Measurements from ENCODE around the gene CCDC85B. TPM values are rescaled to one million over a fixed set of nuclear protein-coding genes. Genes with fewer than 3 reads are reported as not detected.
"Not testable (repeated sequence)": the region's sequence is repeated elsewhere in the genome, so short reads cannot be mapped to it uniquely, and the experiment has no call there.

Gene CCDC85B
- total RNA-seq (6.9 TPM), polyA plus RNA-seq (84.1 TPM)

DNA sequence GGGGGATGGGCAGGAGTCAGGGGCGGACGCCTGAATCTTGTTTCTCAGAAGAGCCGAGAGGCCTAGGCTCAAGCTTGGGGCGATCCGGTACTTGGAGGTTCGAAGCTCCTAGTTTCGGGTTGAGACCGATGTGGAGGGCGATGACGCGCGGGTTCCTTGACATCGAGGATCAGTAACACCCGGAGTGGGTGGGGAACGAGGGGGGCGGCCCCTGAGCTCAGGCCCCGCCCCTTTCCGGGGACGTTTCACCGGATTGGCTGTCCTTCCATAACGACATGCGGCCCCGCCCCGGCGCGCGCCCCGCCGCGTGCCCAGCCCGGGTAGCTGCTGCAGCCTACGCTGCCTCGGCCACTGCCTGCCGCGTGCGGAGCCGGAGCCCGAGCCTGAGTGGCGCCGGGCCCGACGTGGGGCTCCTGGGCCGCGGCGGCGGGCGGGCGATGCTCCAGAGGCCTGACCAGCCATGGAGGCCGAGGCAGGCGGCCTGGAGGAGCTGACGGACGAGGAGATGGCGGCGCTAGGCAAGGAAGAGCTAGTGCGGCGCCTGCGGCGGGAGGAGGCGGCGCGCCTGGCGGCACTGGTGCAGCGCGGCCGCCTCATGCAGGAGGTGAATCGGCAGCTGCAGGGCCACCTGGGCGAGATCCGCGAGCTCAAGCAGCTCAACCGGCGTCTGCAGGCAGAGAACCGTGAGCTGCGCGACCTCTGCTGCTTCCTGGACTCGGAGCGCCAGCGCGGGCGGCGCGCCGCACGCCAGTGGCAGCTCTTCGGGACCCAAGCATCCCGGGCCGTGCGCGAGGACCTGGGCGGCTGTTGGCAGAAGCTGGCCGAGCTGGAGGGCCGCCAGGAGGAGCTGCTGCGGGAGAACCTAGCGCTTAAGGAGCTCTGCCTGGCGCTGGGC is at the start of gene CCDC85B:
Gene CCDC85B, plus strand, starts transcription at position 350 of the 895 bp plus-strand sequence. Its CDS starts 111 bp downstream, at position 461.
- Histone ChIP-seq H3K4me1 (ENCODE audit: insufficient read depth) (no peaks in the 10 kb centered on the region), H3K27ac (ENCODE audit: low read depth) (peak within 1 kb of the TSS; percentile 90), H3K36me3 (ENCODE audit: insufficient read depth) (no peaks in the 10 kb centered on the region), H3K4me3 (ENCODE audit: low read depth, low read length) (peak within 1 kb of the TSS; percentile 61)
- under 1% methylated on average over 94 of the region's 94 CpGs for WGBS
- DNase-seq (ENCODE audit: extremely low spot score) = peak; percentile 91

DNA sequence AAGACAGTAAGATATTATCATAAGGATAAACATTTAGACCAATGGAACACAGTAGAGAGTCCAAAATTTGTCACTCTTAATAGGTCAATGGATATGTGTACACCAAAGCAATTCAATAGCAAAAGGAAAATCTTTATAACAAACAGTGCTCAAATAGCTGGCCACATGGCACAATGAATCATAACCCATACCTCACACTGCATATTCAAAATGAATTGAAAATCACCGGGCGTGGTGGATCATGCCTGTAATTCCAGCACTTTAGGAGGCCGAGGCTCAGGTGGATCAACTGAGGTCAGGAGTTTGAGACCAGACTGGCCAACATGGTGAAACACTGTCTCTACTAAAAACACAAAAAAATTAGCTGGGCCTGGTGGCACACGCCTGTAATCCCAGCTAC is 48.3 kb upstream of the CCDC85B start:
- DNase-seq (ENCODE audit: extremely low spot score) = no peak
- Histone ChIP-seq H3K27ac (ENCODE audit: low read depth) (no peak overlapping the region), H3K36me3 (ENCODE audit: insufficient read depth) (no peaks in the 10 kb centered on the region), H3K4me1 (ENCODE audit: insufficient read depth) (no peaks in the 10 kb centered on the region), H3K4me3 (ENCODE audit: low read depth, low read length) (no peak overlapping the region)
- WGBS = 96% methylated on average over 4 of the region's 4 CpGs

DNA sequence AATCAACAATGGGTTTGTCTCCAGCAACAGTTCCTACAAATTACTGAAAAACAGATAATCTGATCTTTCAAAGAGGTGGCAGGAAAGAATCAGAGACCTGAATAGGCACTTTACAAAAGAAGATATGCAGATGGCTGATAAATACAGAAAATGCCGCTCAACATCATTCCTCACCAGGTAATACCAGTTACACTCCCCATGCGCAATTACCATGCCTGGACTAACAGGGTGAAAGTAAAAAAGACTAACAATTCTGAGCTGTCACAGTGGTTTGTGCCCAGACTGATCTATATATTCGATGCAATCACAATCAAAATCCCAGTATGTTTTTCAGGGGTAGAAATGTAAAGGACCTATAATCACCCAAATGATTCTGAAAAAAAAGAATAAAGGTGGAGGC is 46.7 kb upstream of the CCDC85B start:
- Histone ChIP-seq H3K4me3 (ENCODE audit: low read depth, low read length) (no peak overlapping the region), H3K36me3 (ENCODE audit: insufficient read depth) (no peaks in the 10 kb centered on the region), H3K27ac (ENCODE audit: low read depth) (no peak overlapping the region), H3K4me1 (ENCODE audit: insufficient read depth) (no peaks in the 10 kb centered on the region)
- DNase-seq (ENCODE audit: extremely low spot score) = no peak
- 90% methylated on average over 3 of the region's 3 CpGs for WGBS

DNA sequence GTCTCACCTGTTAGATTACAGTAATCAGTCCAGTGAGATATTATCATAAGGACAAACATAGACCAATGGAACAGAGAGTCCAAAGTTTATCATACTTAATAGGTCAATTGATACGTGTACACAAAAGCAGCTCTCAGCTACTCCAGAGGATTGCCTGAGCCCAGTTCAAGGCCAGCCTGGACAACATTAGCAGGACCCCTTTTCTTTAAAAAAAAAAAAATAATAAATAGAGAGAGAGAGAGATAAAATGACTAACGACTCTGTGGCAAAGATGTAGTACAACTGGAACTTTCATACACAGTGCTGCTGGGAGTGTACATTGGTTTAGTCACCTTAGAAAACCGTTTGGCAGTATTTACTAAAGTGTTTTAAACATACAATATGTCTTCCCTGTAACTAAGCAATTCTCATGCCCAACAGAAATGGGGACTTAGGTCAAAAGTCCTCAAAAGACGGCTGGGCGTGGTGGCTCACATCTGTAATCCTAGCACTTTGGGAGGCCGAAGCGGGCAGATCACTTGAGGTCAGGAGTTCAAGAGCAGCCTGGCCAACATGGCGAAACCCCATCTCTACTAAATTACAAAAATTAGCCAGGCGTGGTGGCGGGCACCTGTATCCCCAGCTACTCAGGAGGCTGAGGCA is 46.1 kb upstream of the CCDC85B start:
- Histone ChIP-seq H3K4me3 (ENCODE audit: low read depth, low read length) (no peak overlapping the region), H3K4me1 (ENCODE audit: insufficient read depth) (no peaks in the 10 kb centered on the region), H3K27ac (ENCODE audit: low read depth) (no peak overlapping the region), H3K36me3 (ENCODE audit: insufficient read depth) (no peaks in the 10 kb centered on the region)
- WGBS = 82% methylated on average over 10 of the region's 10 CpGs
- no peak for DNase-seq (ENCODE audit: extremely low spot score)

DNA sequence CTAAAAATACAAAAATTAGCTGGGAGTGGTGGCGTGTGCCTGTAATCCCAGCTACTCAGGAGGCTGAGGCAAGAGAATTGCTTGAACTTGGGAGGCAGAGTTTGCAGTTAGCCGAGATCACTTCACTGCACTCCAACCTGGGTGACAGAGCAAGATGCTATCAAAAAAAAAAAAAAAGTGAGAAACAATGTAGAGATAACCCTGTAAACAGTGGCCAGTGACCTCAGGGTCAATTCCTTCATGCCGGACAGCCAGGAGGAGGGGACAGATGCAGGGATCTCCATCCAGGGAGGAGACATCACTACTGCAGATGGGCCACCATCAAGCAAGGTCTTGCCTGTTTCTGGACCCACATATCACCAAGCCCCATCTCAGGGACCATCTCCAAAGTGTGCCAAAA is 42.7 kb upstream of the CCDC85B start:
- WGBS = 82% methylated on average over 3 of the region's 3 CpGs
- Histone ChIP-seq H3K36me3 (ENCODE audit: insufficient read depth) (peaks cover 3% of the 10 kb centered on the region), H3K27ac (ENCODE audit: low read depth) (no peak overlapping the region), H3K4me3 (ENCODE audit: low read depth, low read length) (no peak overlapping the region), H3K4me1 (ENCODE audit: insufficient read depth) (no peaks in the 10 kb centered on the region)
- DNase-seq (ENCODE audit: extremely low spot score) = no peak

DNA sequence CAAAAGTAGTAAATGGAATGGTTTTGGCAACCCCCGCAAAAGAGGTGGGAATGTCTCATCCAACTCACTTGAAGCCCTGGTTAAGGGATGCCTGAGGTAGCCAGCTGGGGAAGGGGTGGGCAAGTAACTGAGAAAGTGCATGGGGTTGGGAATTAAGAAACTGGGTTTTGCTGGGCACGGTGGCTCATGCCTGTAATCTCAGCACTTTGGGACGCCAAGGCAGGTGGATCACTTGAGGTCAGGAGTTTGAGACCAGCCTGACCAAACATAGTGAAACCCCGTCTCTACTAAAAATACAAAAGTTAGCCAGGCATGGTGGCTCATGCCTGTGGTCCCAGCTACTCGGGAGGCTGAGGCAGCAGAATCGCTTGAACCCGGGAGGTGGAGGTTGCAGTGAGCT is 41.8 kb upstream of the CCDC85B start:
- DNase-seq (ENCODE audit: extremely low spot score) = not testable (repeated sequence)
- WGBS = 63% methylated on average over 7 of the region's 7 CpGs

DNA sequence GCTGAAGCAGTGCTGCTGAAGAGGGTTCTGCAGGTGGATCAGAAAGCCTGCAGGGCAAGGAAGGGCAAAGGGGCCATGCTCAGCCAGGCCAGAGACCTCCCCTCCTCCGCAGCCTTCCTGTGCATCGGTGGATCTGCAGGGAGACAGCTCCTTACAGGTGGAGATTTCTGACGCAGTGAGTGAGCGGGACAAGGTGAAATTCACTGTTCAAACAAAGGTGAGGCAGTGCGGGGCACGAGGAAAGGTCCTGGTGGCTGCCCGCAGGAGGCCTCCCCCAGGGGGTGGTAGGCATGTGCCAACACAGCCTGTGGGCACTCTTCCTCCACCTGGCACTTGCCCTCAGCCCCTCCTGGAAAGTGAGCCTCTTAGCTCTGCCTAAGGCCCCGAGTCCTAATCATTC is 41.1 kb upstream of the CCDC85B start:
- peaks cover 5% of the 10 kb centered on the region for H3K36me3 ChIP-seq (ENCODE audit: insufficient read depth)
- WGBS = 71% methylated on average over 8 of the region's 8 CpGs
- H3K4me3 ChIP-seq (ENCODE audit: low read depth, low read length) = no peak overlapping the region
- no peaks in the 10 kb centered on the region for H3K4me1 ChIP-seq (ENCODE audit: insufficient read depth)
- DNase-seq (ENCODE audit: extremely low spot score) = no peak
- no peak overlapping the region for H3K27ac ChIP-seq (ENCODE audit: low read depth)

More for the DNA sequence above, 41.8 kb upstream of the CCDC85B start:
- H3K36me3 ChIP-seq (ENCODE audit: insufficient read depth); H3K4me1 ChIP-seq (ENCODE audit: insufficient read depth); H3K4me3 ChIP-seq (ENCODE audit: low read depth, low read length); H3K27ac ChIP-seq (ENCODE audit: low read depth): not testable (repeated sequence)

DNA sequence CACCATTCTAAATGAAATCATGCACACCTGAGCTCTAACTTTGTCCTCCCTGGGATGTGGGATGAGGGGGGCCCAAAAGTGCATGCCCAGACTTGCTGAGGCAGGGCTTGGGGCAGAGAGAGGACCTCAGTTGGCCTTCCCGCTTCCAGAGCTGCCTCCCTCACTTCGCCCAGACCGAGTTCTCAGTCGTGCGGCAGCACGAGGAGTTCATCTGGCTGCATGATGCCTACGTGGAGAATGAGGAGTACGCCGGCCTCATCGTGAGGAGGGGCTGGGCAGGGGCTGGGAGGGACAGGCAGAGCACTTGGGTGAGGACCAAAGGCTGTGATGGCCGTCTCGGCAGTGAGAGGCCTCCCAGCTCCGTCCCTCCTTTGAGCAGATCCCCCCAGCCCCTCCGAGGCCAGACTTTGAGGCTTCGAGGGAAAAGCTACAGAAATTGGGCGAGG is 40.7 kb upstream of the CCDC85B start:
- Histone ChIP-seq H3K4me1 (ENCODE audit: insufficient read depth) (no peaks in the 10 kb centered on the region), H3K4me3 (ENCODE audit: low read depth, low read length) (no peak overlapping the region), H3K36me3 (ENCODE audit: insufficient read depth) (peaks cover 5% of the 10 kb centered on the region), H3K27ac (ENCODE audit: low read depth) (no peak overlapping the region)
- 43% methylated on average over 16 of the region's 16 CpGs for WGBS
- DNase-seq (ENCODE audit: extremely low spot score) = no peak

DNA sequence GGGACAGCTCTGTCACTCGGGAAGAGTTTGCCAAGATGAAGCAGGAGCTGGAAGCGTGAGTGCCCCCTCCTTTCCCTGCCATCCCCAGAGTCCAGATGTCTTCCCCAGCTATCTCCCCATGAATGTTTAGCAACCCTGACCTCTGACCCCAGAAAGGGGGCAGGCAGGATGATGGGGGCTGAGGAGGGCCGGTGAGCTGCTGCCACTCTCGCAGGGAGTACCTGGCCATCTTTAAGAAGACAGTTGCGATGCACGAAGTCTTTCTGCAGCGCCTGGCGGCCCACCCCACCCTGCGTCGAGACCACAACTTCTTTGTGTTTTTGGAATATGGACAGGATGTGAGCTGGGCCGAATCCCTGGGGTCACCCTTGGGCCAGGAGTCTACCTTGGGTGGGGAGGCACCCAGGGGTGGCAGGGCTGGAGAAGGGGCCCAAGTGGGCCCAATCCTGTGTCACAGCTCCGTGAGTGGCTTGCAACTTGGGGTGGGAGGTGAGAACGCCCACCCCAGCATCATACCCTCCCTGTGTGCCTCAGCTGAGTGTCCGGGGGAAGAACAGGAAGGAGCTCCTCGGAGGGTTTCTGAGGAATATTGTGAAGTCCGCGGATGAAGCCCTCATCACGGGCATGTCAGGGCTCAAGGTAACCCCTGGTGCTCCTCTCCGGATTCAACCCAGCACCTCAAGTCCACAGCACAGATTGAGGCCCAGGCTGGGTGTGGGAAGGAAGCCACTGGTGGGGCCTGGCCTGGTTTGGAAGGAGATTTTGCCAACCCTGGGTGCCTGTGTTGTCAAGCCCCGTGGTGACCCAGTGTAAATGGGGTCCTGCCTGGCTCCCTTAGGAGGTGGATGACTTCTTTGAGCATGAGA is 40.0 kb upstream of the CCDC85B start:
- Histone ChIP-seq H3K4me3 (ENCODE audit: low read depth, low read length) (no peak overlapping the region), H3K36me3 (ENCODE audit: insufficient read depth) (peaks cover 5% of the 10 kb centered on the region), H3K27ac (ENCODE audit: low read depth) (no peak overlapping the region), H3K4me1 (ENCODE audit: insufficient read depth) (no peaks in the 10 kb centered on the region)
- 77% methylated on average over 20 of the region's 20 CpGs for WGBS
- no peak for DNase-seq (ENCODE audit: extremely low spot score)

DNA sequence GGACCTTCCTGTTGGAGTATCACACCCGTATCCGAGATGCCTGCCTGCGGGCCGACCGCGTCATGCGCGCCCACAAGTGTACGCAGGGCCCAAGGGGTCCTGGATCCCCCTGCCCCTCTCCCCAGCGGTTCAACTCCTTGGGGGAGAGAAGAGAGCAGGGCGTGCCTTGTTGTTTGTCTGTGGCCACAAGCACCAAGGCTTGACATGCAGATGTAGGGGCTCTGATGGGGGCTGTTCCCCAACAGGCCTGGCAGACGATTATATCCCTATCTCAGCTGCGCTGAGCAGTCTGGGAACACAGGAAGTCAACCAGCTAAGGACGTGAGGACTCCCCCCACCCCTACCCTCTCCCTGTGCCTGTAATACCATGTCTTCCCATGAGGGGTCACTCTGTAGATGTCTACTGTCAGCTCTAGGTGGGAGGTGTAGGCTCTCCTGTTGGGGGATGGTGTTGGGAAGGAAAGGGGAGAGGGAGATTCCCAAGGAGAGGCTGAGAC is 39.3 kb upstream of the CCDC85B start:
- Histone ChIP-seq H3K27ac (ENCODE audit: low read depth) (no peak overlapping the region), H3K4me3 (ENCODE audit: low read depth, low read length) (no peak overlapping the region), H3K4me1 (ENCODE audit: insufficient read depth) (no peaks in the 10 kb centered on the region), H3K36me3 (ENCODE audit: insufficient read depth) (peaks cover 5% of the 10 kb centered on the region)
- WGBS = 87% methylated on average over 14 of the region's 14 CpGs
- DNase-seq (ENCODE audit: extremely low spot score) = no peak

DNA sequence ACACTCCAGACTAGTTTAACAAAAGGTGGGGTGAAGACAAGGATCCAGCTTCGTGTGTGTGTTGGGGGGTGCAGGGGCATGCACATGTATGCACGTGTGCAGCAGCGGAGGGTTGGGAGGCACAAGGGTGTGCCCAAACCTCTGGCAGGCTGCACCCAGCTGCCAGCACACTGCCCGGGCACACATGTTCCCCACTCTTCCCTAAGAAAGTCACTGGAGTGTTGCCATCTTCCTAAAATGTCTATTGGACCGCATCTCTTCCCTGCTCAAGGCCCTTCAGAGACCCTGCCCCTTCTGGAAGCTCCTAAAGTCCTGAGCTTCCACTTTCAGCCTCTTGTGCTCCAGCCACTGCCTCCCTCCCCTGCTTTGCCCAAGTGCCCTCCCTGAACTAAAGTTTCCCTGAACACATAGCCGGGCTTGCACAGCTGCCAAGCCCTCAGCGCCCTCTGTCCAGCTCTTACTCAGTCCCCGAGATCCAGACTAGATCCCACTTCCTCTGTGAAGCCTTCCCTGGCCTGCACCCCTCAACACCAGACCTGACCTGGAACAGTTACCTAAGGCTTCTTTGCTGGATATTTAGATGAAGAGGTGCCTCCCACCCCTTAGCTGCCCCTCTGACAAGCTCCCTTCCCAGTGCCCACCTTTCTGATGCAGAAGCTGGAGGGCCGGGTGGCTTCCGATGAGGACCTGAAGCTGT is 38.5 kb upstream of the CCDC85B start:
- H3K36me3 ChIP-seq (ENCODE audit: insufficient read depth) = peaks cover 5% of the 10 kb centered on the region
- no peak for DNase-seq (ENCODE audit: extremely low spot score)
- H3K4me3 ChIP-seq (ENCODE audit: low read depth, low read length) = no peak overlapping the region
- H3K4me1 ChIP-seq (ENCODE audit: insufficient read depth) = no peaks in the 10 kb centered on the region
- WGBS = 85% methylated on average over 10 of the region's 10 CpGs
- no peak overlapping the region for H3K27ac ChIP-seq (ENCODE audit: low read depth)

DNA sequence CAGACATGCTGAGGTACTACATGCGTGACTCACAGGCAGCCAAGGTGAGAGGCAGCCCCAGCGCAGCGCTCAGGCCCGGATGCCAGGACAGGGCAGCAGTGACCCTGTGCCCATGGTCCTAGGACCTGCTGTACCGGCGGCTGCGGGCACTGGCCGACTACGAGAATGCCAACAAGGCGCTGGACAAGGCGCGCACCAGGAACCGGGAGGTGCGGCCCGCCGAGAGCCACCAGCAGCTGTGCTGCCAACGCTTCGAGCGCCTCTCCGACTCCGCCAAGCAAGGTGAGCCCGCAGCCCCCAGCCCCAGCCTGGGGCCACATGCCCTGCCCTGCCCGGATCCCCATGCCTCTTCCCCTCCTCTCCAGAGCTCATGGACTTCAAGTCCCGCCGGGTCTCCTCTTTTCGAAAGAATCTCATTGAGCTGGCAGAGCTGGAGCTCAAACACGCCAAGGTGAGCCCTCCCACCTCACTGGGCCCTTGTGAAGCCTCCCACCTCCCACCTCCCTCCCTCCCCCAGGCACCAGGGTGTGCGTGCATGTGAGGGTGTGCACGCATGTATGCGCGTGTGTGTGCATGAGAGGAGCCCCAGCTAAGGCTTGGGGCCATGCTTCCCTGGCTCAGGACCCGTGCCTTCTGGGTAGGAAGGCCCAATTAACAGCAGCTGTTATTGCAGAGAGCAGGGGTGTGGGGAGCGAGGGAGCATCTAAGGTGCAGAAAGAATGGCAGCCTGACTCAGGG is 37.8 kb upstream of the CCDC85B start:
- WGBS = 91% methylated on average over 33 of the region's 33 CpGs
- H3K36me3 ChIP-seq (ENCODE audit: insufficient read depth) = peaks cover 5% of the 10 kb centered on the region
- no peak for DNase-seq (ENCODE audit: extremely low spot score)
- H3K27ac ChIP-seq (ENCODE audit: low read depth) = no peak overlapping the region
- no peak overlapping the region for H3K4me3 ChIP-seq (ENCODE audit: low read depth, low read length)
- no peaks in the 10 kb centered on the region for H3K4me1 ChIP-seq (ENCODE audit: insufficient read depth)
